ENCODE results near the gene SND1. TPM values are rescaled to one million over a fixed set of nuclear protein-coding genes. Genes with fewer than 3 reads are reported as not detected.

SND1 gene
- total RNA-seq, 4 donors from 2014 or later = 70.8 to 141 (median 85.7) TPM

DNA sequence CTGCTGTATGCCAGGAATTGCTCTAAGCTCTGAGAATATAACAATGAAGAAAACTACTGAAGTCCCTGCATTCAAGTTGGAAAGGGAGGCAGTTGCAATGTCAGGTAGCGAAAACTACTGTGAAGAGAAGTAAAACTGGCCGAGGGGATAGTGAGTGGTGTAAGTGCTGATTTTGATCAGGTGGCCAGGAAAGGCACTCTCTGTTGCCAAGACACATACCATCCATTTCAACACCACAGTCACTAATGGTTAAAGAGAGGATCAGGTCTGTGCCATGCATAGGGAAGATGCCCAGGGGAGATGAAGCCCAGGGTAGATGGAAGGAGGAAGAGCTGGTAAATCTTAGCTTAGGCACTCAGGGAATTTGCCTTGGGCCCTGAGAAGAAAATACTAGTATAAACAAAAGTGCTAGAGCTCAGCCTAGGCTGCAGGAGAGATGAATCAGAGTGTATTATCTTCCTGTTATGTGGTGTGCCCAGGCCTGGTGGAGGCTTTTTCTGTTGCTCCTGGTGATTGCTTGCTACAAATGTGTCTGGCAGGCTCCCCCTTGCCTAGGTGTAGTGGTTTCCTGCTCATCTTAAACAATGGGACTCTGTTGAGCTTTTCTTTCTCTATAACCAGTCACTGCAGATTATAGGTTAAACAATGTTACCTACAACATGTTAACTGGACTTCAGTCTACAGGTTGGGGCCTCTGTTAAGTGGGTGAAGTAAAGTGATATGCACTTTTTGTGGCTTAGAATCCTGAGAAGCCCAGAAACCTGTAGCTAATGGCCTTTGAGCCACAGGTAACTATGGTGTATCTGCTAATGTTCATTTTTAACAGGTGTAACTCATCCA is 253.7 kb downstream of the SND1 start:
- no peak overlapping the region for H3K4me3 ChIP-seq
- H3K27ac ChIP-seq = no peak overlapping the region
- H3K27me3 ChIP-seq = no peaks in the 10 kb centered on the region
- WGBS, 2 donors = 88 to 94% methylated on average over 2 of the region's 2 CpGs
- peaks cover 0 to 46% (median 18%) of the 10 kb centered on the region in 4 donors for H3K4me1 ChIP-seq
- peaks cover 0 to 4% (median 0%) of the 10 kb centered on the region in 3 donors for H3K36me3 ChIP-seq
- H3K9me3 ChIP-seq = no peaks in the 10 kb centered on the region
- TF ChIP-seq POLR2A (IDR thresholded peaks at IDR 0.05) (no peak), EP300 (IDR thresholded peaks at IDR 0.05) (no peak)
- TF ChIP-seq, protein P1, sequence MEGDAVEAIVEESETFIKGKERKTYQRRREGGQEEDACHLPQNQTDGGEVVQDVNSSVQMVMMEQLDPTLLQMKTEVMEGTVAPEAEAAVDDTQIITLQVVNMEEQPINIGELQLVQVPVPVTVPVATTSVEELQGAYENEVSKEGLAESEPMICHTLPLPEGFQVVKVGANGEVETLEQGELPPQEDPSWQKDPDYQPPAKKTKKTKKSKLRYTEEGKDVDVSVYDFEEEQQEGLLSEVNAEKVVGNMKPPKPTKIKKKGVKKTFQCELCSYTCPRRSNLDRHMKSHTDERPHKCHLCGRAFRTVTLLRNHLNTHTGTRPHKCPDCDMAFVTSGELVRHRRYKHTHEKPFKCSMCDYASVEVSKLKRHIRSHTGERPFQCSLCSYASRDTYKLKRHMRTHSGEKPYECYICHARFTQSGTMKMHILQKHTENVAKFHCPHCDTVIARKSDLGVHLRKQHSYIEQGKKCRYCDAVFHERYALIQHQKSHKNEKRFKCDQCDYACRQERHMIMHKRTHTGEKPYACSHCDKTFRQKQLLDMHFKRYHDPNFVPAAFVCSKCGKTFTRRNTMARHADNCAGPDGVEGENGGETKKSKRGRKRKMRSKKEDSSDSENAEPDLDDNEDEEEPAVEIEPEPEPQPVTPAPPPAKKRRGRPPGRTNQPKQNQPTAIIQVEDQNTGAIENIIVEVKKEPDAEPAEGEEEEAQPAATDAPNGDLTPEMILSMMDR (IDR thresholded peaks at IDR 0.05) = no peak
- no peak for DNase-seq (ENCODE audit: low spot score in 2 of 2)

DNA sequence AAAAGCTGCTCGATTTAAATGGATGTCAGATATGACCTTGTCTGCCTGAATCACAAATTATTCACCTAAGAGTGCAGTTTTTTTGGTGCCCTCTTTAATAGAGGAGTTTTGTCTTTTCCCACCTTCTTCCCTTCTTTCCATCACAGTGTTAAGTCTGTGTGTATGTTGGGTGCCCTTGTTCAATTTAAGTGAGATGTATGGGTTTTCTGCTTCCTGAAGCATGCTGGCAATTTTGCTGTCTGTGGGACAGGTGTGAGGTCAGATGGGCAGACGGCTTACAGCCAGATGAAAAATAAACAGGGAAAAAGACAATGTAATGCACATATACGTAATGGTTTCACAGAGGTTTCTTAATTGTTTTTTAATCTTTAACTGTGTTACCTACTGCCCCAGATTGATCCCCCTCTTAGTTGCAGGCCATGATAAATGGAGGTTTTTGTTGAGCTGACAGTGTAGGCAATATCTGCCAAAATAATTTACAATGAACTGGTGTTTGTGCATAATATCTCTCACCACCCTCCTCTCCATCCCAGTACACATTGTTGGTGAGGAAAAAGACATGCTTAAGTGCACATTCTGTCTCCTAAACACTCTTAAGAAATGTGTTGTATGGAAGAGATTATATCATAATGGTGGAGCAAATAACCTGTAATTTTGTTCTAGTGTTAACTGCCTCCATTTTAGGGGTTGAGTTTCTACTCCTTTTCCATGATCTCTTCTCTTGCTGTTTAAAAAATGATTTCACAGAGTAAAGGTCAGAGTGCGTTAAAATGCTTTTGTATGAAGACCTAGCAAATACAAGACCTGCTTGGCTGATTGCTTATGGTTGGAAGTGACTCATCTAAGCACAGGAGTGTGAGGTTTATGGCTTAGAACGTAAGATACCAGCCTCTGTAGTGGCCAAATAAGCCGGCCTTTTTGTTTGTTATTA is 255.4 kb downstream of the SND1 start:
- 69 to 70% methylated on average over 6 of the region's 6 CpGs for WGBS, 2 donors

DNA sequence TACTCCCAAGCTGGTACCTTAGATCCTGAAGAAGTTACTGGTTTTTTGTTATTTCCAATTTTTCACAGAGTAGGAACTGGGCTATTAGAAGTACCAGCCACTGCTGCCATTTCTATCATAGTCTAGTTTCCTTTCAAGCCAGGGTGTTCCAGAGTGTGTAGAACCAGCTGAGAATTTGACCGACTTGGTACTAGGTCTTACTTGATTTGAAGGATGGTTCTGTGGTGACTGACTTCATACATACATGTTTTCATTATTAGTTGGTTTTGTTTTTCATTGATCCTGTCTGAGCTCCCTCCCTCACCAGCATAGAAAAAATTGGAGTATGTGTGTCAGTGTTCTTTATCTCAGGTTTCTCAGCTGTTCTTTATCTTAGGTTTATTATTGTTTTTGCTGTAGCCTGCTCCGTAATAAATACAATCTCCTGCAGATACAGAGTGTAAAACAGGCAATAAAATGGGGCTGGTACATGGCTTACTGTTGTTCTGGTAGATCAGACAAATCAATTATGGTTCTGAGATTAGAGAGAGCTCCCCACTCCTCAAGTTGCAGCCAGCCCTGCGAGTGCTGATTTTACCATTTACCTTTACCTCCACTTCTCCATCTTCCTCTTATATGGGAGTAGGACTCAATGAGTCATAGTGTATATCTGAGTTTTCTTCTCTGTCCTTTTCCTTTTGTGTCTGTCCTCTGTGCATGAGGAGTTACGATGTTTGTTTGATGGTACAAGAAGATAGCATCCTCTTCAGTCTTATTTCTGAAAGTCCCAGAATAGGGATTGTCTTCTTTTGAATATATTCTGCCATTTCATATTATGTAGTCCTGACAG is 256.6 kb downstream of the SND1 start:
- no peaks in the 10 kb centered on the region for H3K9me3 ChIP-seq
- H3K27ac ChIP-seq = no peak overlapping the region
- DNase-seq (ENCODE audit: low spot score in 2 of 2) = no peak
- H3K27me3 ChIP-seq = no peaks in the 10 kb centered on the region
- H3K36me3 ChIP-seq = peaks cover 0 to 4% (median 0%) of the 10 kb centered on the region in 3 donors
- WGBS, 2 donors = 94 to 95% methylated on average over 4 of the region's 4 CpGs
- H3K4me1 ChIP-seq = peaks cover 0 to 26% (median 4%) of the 10 kb centered on the region in 4 donors
- TF ChIP-seq EP300 (IDR thresholded peaks at IDR 0.05) (no peak), POLR2A (IDR thresholded peaks at IDR 0.05) (no peak)
- TF ChIP-seq, protein P1 (IDR thresholded peaks at IDR 0.05) = no peak
- no peak overlapping the region for H3K4me3 ChIP-seq

More for the DNA sequence above, 255.4 kb downstream of the SND1 start:
- no peak overlapping the region for H3K27ac ChIP-seq
- H3K4me1 ChIP-seq = peaks cover 0 to 29% (median 6%) of the 10 kb centered on the region in 4 donors
- H3K4me3 ChIP-seq = no peak overlapping the region
- H3K27me3 ChIP-seq = no peaks in the 10 kb centered on the region
- H3K36me3 ChIP-seq = peaks cover 0 to 4% (median 0%) of the 10 kb centered on the region in 3 donors
- H3K9me3 ChIP-seq = no peaks in the 10 kb centered on the region
- TF ChIP-seq EP300 (IDR thresholded peaks at IDR 0.05) (no peak), POLR2A (IDR thresholded peaks at IDR 0.05) (no peak)
- TF ChIP-seq, protein P1 (IDR thresholded peaks at IDR 0.05) = no peak
- no peak for DNase-seq (ENCODE audit: low spot score in 2 of 2)

DNA sequence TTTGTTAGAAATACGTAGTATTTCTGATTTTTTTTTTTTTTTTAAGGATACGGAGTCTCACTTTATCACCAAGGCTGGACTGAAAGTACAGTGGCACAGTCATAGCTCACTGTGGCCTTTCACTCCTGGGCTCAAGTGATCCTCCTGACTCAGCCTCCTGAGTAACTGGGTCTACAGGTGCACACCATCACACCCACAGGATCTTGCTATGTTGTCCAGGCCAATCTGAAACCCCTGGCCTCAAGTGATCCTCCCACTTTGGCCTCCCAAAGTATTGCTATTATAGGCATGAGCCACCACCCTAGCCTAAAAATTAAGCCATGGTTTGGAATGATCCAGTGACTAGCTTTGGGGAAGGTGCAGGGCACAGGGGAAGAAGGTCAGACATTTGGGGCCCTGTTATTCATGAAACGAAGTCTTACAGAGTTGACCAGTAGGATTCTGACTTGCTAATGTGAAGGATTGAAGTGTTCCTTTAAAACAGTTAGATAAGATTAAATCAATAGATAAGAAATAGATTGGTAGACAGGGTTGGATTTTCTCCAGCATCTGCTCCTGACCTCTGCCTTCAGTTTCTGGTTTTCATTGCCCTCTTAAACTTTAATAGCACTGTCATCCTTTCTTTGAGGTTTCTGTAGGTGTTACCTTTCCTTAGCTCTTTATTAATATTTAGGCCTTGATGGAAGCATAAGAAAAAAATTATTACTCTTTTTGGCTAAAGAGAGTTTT is 257.6 kb downstream of the SND1 start:
- no peak for DNase-seq (ENCODE audit: low spot score in 2 of 2)
- WGBS, 2 donors = 95 to 96% methylated on average over 3 of the region's 3 CpGs

More for the DNA sequence above, 257.6 kb downstream of the SND1 start:
- peaks cover 0 to 21% (median 7%) of the 10 kb centered on the region in 4 donors for H3K4me1 ChIP-seq
- no peaks in the 10 kb centered on the region for H3K9me3 ChIP-seq
- no peaks in the 10 kb centered on the region for H3K27me3 ChIP-seq
- H3K4me3 ChIP-seq = no peak overlapping the region
- TF ChIP-seq EP300 (IDR thresholded peaks at IDR 0.05) = no peak
- TF ChIP-seq POLR2A (IDR thresholded peaks at IDR 0.05) = no peak
- TF ChIP-seq, protein P1 (IDR thresholded peaks at IDR 0.05) = no peak
- H3K36me3 ChIP-seq = peaks cover 0 to 3% (median 0%) of the 10 kb centered on the region in 3 donors
- no peak overlapping the region for H3K27ac ChIP-seq
